Colonic mucosa (tissue), 4 donors: ENCODE measurements around the gene TSPAN9. TPM values are rescaled to one million over a fixed set of nuclear protein-coding genes. Genes with fewer than 3 reads are reported as not detected.

Experiments
- DNase-seq: peaks from one replicate; pipeline ENCODE4 v3.0.0-alpha.2; 2020
- H3K27ac ChIP-seq: fragments of 200-600 bp; one replicate; pipeline ENCODE4 v1.8.0; 2021
- H3K27me3 ChIP-seq: fragments of 200-600 bp; one replicate; pipeline ENCODE4 v1.8.0; 2021
- H3K36me3 ChIP-seq: fragments of 200-600 bp; one replicate; pipeline ENCODE4 v1.8.0; 2021
- H3K4me1 ChIP-seq: fragments of 200-600 bp; one replicate; pipeline ENCODE4 v1.8.0; 2021; ENCODE audit warnings: mild to moderate bottlenecking
- H3K4me3 ChIP-seq: fragments of 200-600 bp; one replicate; pipeline ENCODE4 v1.8.0; 2021
- H3K9ac ChIP-seq, 2 donors: one replicate each; pipeline ENCODE4 v1.7.0; 2013; ENCODE audit warnings: control low read depth in 2 of 2, low read depth in 2 of 2, low read length in 2 of 2
- H3K9me3 ChIP-seq: fragments of 200-600 bp; one replicate; pipeline ENCODE4 v1.8.0; 2021
- CTCF ChIP-seq: fragments of 200-600 bp; IDR thresholded peaks from one replicate; pipeline ENCODE4 v1.8.0; 2022; ENCODE audit warnings: antibody characterized with exemption, mild to moderate bottlenecking
- intact Hi-C: fragments of 100-400 bp; cut with DNase I; formaldehyde crosslinking; loops from one replicate; pipeline ENCODE4 v1.14.1; 2022
- total RNA-seq, 2 donors: library from RNA; stranded (reverse); fragmentation: NEBNext Ultra II Directional in 1 of 2; extraction: Animal tissue kit (Norgen Biotek cat#: 25700) in 1 of 2; gene quantifications; one replicate each; pipeline ENCODE4 v1.2.1, GENCODE V29; 2021
- donor health status: healthy.
- donor health status: DM: no; HTN: no; CAD: no.
- donor health status: DM: no; HTN: no; CAD: no.

Gene TSPAN9
- total RNA-seq, 2 donors from 2014 or later, result 4.7 to 9.9 TPM

- TF ChIP-seq CTCF, result no peak
Observed at GRCh38 chr12:3042394-3042793, 34.8 kb upstream of the TSPAN9 start.

DNA sequence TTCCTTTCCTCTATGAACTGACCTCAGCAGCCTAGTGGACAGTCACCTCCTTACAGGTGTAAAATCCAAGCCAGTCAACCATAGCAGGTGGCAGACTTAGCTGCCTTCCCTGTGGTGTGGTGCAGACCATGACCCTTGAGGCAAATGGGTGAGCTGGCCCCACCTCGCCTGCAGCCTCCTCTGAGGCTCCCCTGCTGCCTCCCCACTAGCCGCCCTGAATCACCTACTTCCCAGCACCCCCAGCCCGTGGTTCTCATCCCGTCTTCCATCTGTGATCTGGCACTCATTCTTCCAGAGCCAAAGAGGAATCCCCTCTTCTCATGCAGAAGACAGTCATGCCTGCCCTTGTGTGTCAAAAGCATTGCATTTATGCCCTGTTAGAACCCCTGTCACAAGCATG, 34.4 kb upstream of the TSPAN9 start:
- Histone ChIP-seq H3K36me3 (no peaks in the 10 kb centered on the region), H3K27ac (no peak overlapping the region), H3K4me3 (no peak overlapping the region), H3K9ac (no peak overlapping the region), H3K27me3 (no peaks in the 10 kb centered on the region), H3K4me1 (no peaks in the 10 kb centered on the region), H3K9me3 (no peaks in the 10 kb centered on the region)
- intact Hi-C loops, result no loop called here
- TF ChIP-seq CTCF, result no peak
- no peak for DNase-seq

More at GRCh38 chr12:3042394-3042793, 34.8 kb upstream of the TSPAN9 start:
- Histone ChIP-seq H3K27me3 (no peaks in the 10 kb centered on the region), H3K4me1 (no peaks in the 10 kb centered on the region), H3K9me3 (no peaks in the 10 kb centered on the region), H3K4me3 (no peak overlapping the region), H3K27ac (no peak overlapping the region), H3K36me3 (no peaks in the 10 kb centered on the region), H3K9ac (no peak overlapping the region)
- no peak for DNase-seq
- intact Hi-C loops, result no loop called here

DNA sequence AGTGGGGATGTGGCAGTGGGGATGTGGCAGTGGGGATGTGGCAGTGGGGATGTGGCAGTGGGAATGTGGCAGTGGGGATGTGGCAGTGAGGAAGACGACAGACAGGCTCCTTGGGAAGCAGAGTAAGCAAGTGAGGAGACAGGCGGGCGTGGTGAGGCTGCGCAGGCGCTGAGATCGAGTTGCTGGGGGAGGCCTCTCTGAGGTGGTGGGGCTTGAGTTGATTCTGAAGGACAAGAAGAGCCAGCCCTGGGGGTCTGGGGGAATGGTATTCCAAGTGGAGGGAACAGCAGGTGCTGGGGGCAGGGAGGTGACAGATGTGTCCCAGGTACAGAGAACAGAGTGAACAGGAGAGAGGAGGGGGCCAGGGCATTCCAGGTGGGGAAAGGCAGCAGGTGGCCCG, 33.8 kb upstream of the TSPAN9 start:
- Histone ChIP-seq H3K4me1 (no peaks in the 10 kb centered on the region), H3K9ac (no peak overlapping the region), H3K9me3 (no peaks in the 10 kb centered on the region), H3K27ac (no peak overlapping the region), H3K4me3 (no peak overlapping the region), H3K27me3 (no peaks in the 10 kb centered on the region), H3K36me3 (no peaks in the 10 kb centered on the region)
- intact Hi-C loops, result no loop called here
- TF ChIP-seq CTCF, result no peak
- no peak for DNase-seq

GRCh38 chr12:3044141-3044630, 33.0 kb upstream of the TSPAN9 start:
- Histone ChIP-seq H3K36me3 (no peaks in the 10 kb centered on the region), H3K4me1 (no peaks in the 10 kb centered on the region), H3K27ac (no peak overlapping the region), H3K9me3 (no peaks in the 10 kb centered on the region), H3K4me3 (no peak overlapping the region), H3K9ac (no peak overlapping the region), H3K27me3 (no peaks in the 10 kb centered on the region)
- intact Hi-C loops, result no loop called here
- TF ChIP-seq CTCF, result no peak
- DNase-seq, result no peak

GRCh38 chr12:3045494-3045893, 31.7 kb upstream of the TSPAN9 start:
- no peak overlapping the region for H3K4me3 ChIP-seq
- no peak for TF ChIP-seq CTCF
- H3K4me1 ChIP-seq, result no peaks in the 10 kb centered on the region
- intact Hi-C loops, result no loop called here
- no peaks in the 10 kb centered on the region for H3K9me3 ChIP-seq
- no peak for DNase-seq
- H3K9ac ChIP-seq, result no peak overlapping the region
- no peaks in the 10 kb centered on the region for H3K27me3 ChIP-seq
- no peaks in the 10 kb centered on the region for H3K36me3 ChIP-seq
- H3K27ac ChIP-seq, result no peak overlapping the region
